Measurements from ENCODE around the gene DOK7. TPM values are rescaled to one million over a fixed set of nuclear protein-coding genes. Genes with fewer than 3 reads are reported as not detected.

The DOK7 gene
- total RNA-seq, 3 donors from 2014 or later (not counting 1 experiment from before 2014, with no cell fraction given): 1.3 to 2.9 (median 1.6) TPM

GRCh38 chr4:3471886-3472285 lies 8.8 kb downstream of the DOK7 start:
- Mint-ChIP-seq H3K4me3 (no peak overlapping the region), H3K36me3 (no peaks in the 10 kb centered on the region), H3K4me1 (no peaks in the 10 kb centered on the region), H3K27me3 (ENCODE audit: low read depth in 2 of 2) (peaks cover 3 to 5% of the 10 kb centered on the region in 2 donors), H3K27ac (no peak overlapping the region), H3K9me3 (no peaks in the 10 kb centered on the region)
- H3K36me3 ChIP-seq (ENCODE audit: control insufficient read depth, insufficient read depth, low read length): no peaks in the 10 kb centered on the region
- no peaks in the 10 kb centered on the region for H3K27me3 ChIP-seq (ENCODE audit: control insufficient read depth, insufficient read depth, low read length)
- no peak overlapping the region for H3K4me3 ChIP-seq (ENCODE audit: low read length)
- intact Hi-C loops (cut with micrococcal nuclease): no loop called here
- H3K9me3 ChIP-seq (ENCODE audit: control insufficient read depth, insufficient read depth, low read length): no peaks in the 10 kb centered on the region
- DNase-seq: no peak
- no peak for TF ChIP-seq CTCF (IDR thresholded peaks at IDR 0.05)
- 85% methylated on average over 15 of the region's 15 CpGs for WGBS (ENCODE audit: insufficient coverage)
- no peak for ATAC-seq
- no peaks in the 10 kb centered on the region for H3K4me1 ChIP-seq (ENCODE audit: control insufficient read depth, insufficient read depth, low read length)
- no peak overlapping the region for H3K27ac ChIP-seq (ENCODE audit: low read length)

GRCh38 chr4:3472411-3473141 lies 9.5 kb downstream of the DOK7 start:
- no peaks in the 10 kb centered on the region for H3K9me3 Mint-ChIP-seq
- no peak overlapping the region for H3K4me3 ChIP-seq (ENCODE audit: low read length)
- ATAC-seq: no peak
- H3K27me3 Mint-ChIP-seq (ENCODE audit: low read depth in 2 of 2): peaks cover 3 to 5% of the 10 kb centered on the region in 2 donors
- H3K4me1 Mint-ChIP-seq: no peaks in the 10 kb centered on the region
- 90% methylated on average over 27 of the region's 27 CpGs for WGBS (ENCODE audit: insufficient coverage)
- no peaks in the 10 kb centered on the region for H3K36me3 Mint-ChIP-seq
- no peaks in the 10 kb centered on the region for H3K4me1 ChIP-seq (ENCODE audit: control insufficient read depth, insufficient read depth, low read length)
- H3K27ac Mint-ChIP-seq: no peak overlapping the region
- intact Hi-C loops (cut with micrococcal nuclease): no loop called here
- H3K9me3 ChIP-seq (ENCODE audit: control insufficient read depth, insufficient read depth, low read length): no peaks in the 10 kb centered on the region
- no peak for DNase-seq
- H3K36me3 ChIP-seq (ENCODE audit: control insufficient read depth, insufficient read depth, low read length): no peaks in the 10 kb centered on the region
- no peaks in the 10 kb centered on the region for H3K27me3 ChIP-seq (ENCODE audit: control insufficient read depth, insufficient read depth, low read length)
- H3K27ac ChIP-seq (ENCODE audit: low read length): no peak overlapping the region
- TF ChIP-seq CTCF (IDR thresholded peaks at IDR 0.05): no peak
- H3K4me3 Mint-ChIP-seq: no peak overlapping the region

- no peaks in the 10 kb centered on the region for H3K9me3 ChIP-seq (ENCODE audit: control insufficient read depth, insufficient read depth, low read length)
- no peak for DNase-seq
- intact Hi-C loops (cut with micrococcal nuclease): no loop called here
- no peaks in the 10 kb centered on the region for H3K4me1 ChIP-seq (ENCODE audit: control insufficient read depth, insufficient read depth, low read length)
- TF ChIP-seq CTCF (IDR thresholded peaks at IDR 0.05): no peak
- H3K27me3 ChIP-seq (ENCODE audit: control insufficient read depth, insufficient read depth, low read length): no peaks in the 10 kb centered on the region
- no peak for ATAC-seq
- Mint-ChIP-seq H3K4me3 (no peak overlapping the region), H3K36me3 (no peaks in the 10 kb centered on the region), H3K4me1 (no peaks in the 10 kb centered on the region), H3K9me3 (no peaks in the 10 kb centered on the region), H3K27ac (no peak overlapping the region), H3K27me3 (ENCODE audit: low read depth in 2 of 2) (peaks cover 3 to 5% of the 10 kb centered on the region in 2 donors)
- no peak overlapping the region for H3K4me3 ChIP-seq (ENCODE audit: low read length)
- no peak overlapping the region for H3K27ac ChIP-seq (ENCODE audit: low read length)
- H3K36me3 ChIP-seq (ENCODE audit: control insufficient read depth, insufficient read depth, low read length): no peaks in the 10 kb centered on the region
- WGBS (ENCODE audit: insufficient coverage): 85% methylated on average over 41 of the region's 41 CpGs
These were observed 10.3 kb downstream of the DOK7 start for GRCh38 chr4:3473181-3473950.

Measured in natural killer cell (primary cell).